ENCODE results near the gene TM9SF4.

Gene TM9SF4

DNA sequence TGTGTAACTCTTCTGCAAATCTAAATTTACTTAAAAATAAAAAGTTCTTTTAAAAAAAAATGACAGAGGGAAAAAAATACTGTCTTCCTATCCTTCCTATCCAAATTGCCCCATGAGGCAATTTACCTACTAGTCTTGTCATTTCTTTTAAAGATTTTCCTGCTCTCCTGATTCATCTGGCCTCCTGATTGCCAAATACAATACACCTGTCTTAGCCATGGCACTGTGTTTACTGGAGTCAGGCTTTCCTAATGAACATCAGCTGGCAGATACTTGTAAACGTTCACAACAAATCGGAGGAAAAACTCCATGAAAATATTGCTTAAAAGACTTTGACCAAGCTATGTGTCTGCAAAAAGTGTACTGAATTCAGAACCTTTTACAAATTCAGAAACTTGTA, 21.5 kb downstream of the TM9SF4 start:
- DNase-seq: no peak

DNA sequence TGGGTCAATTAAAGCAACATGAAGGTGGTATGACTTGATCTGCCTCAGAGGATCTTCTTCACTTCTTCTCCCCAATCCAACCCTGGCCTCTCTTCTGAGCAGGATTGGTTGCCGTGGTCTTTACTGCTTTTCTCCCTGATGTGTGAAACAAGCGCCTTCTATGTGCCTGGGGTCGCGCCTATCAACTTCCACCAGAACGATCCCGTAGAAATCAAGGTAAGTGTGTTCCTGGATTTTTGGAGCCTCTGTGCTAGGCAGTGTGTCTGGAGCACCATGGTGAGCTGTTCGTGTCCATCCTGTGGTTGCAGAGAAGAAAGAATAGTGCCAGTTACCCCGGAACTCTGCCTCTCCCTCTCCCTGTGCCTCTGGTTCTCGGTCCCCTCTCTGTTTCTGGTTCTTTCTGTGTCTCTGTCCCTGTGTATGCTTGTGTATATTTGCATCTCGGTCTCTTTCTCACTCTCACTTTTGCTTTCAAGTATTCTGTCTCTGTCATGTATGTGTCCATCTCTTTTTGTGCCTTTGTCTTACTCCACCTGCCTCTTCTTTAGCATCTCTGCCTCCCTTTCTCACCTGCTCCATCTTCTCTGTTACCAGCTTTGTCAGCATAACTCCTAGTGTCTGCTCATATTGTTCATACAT, 23.5 kb downstream of the TM9SF4 start:
- no peak for DNase-seq

DNA sequence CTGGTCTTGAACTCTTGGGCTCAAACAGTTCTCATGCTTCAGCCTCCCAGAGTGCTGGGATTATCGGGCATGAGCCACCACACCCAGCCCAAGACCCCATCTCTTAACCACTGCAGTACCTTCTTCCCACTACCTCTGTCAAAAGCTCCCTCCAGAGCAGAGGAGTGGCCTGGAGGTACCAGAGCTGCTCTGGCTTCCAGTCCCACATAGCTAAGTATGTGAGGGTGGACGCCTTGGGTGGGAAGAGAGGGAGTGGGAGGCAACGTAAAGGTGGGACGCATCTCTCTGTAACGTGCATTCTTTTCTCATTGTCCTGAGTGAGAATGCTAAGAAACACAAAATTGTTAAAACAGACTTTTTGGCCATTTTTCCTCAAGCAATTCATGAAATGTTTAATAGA, 24.5 kb downstream of the TM9SF4 start:
- no peak for DNase-seq

DNA sequence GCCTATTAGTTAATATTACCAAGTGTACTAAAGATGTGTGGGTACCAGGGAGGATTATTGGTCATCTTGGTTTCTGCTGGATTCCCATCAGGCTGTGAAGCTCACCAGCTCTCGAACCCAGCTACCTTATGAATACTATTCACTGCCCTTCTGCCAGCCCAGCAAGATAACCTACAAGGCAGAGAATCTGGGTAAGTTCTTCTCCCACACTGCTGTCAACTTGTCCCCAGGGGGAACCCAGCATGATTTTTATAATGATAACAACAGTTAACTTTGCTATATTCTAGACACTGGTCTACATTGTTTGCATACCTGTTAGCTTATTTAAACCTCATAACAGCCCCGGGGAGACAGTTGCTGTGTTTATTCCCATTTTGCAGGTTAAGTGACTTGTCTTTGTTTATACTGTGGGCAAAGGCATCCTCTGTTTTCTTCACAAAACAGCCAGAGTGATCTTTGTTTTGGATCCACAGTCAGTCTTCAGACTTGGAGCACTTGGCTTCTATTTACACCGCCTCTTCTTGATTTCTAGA, 26.5 kb downstream of the TM9SF4 start:
- DNase-seq: no peak

DNA sequence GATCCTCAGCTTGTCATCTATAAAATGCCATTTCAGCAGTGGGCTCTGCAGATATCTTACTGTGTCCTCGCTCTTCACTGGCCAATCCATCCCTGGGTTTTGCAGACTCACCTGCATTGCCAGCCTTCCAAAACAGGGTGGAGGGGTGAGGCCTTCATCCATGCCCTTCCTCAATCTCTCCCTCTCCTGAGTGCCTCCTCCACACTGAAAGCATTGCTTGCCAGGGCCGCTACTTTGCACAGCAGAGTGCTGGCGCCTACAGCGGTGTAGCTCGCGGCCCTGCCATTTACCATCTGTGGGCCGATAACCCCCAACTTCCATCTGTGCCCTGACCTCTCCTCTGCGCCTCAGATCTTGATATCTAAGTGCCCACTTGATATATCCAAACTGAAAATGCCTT, 29.4 kb downstream of the TM9SF4 start:
- DNase-seq: no peak

DNA sequence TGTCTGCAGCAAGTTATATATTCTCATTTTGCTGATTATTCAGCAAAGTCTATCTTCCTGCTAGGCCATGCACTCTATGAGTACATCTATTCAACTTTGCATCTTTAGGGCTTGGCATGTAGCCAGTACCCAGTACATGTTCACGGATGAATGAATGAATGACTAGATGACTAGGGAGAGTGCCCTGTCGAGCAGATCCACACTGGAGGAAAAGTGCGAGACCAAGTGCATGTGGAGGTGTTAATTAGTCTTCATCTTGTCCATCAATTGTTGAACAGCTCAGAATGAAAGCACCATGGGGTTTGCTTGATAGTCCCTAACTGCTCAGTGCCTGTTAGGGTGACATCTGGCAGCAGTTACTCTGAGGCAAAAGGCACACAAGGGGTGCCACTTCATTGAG, 30.4 kb downstream of the TM9SF4 start:
- DNase-seq: no peak

DNA sequence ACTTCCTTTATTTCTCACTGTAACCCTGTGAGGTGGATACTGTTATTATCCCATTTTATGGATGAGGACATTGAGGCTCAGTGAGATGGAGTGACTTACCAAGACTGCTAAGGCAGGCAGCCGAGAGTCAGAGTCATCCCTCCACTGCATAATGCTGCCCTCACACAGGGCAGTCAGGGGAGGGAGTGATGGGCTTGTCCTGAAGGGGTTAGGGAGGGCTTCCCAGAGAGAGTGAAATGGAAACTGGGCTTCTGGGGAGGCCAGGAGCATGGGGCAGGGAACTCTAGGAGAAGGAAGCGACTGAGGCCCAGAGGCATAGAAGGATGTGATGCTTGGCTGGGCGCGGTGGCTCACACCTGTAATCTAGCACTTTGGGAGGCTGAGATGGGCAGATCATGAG, 31.1 kb downstream of the TM9SF4 start:
- no peak for DNase-seq

DNA sequence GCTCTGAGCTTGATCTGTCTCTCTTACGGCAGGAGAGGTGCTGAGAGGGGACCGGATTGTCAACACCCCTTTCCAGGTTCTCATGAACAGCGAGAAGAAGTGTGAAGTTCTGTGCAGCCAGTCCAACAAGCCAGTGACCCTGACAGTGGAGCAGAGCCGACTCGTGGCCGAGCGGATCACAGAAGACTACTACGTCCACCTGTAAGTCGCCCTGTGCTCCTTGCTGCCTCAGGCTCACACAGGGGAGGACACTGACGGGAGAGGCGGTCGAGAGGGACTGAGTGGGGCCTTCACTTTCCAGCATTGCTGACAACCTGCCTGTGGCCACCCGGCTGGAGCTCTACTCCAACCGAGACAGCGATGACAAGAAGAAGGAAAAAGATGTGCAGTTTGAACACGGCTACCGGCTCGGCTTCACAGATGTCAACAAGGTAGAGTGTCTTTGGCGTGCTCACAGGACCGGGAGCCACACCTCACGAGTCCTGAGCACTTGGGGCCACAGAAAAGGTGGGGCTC, 32.0 kb downstream of the TM9SF4 start:
- DNase-seq: no peak

DNA sequence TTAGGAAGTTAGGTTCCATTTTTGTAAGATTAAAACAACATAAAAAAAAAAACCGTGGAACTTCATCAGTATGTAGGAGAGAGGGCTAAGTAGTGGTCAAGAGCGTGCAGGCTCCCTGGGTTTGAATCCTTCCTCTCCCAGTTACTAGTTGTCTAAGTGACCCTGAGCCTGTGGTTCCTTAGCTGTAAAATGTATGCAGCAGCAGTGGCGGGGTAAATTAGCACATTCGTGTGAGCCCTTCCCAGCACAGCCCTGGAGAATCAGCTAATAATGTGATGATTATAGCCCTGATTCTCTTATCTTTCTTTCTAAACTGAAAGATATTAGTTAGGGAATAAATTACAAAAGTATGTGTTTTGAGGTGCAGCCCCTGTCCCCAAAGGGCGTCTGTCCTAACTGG, 32.6 kb downstream of the TM9SF4 start:
- no peak for DNase-seq

DNA sequence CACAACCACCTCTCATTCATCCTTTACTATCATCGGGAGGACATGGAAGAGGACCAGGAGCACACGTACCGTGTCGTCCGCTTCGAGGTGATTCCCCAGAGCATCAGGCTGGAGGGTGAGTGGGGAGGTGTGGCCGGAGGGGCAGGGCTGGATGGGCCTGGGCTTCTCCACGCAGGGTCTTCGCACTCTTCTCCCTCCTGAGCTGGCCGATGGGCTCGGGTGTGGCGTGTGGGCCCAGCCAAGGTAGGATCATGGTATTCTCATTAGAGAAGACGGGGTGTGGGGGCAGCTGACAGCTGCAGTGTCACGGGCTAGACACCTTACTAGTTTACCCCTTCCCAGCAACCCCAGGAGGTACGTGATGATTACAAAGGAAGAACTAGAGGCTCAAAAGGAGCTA, 33.5 kb downstream of the TM9SF4 start:
- no peak for DNase-seq

DNA sequence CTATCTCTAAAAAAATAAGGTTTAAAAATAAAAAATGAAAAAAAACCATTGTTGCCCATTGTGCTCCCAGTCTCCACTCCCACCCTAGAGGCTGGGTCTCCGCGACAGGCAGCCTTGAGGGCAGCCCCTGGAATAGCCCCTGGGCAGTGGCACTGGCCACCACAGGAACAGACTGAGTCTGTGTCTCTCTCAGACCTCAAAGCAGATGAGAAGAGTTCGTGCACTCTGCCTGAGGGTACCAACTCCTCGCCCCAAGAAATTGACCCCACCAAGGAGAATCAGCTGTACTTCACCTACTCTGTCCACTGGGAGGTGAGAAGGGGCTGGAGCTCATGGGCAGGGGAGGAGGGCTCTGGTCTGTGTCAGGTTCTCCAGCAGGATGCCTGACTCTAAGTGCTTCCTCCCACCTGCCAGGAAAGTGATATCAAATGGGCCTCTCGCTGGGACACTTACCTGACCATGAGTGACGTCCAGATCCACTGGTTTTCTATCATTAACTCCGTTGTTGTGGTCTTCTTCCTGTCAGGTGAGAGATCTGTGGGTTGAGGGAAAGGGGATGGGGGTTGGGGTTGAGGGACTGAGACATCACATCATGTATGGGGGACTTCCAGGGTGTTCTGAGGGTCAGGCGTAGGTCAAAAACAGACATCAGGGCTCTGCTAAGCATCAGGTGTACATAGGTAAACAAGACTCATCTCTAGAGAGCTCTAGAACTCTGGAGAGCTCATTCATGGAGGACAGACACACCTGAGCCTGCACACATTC, 35.6 kb downstream of the TM9SF4 start:
- DNase-seq: no peak

DNA sequence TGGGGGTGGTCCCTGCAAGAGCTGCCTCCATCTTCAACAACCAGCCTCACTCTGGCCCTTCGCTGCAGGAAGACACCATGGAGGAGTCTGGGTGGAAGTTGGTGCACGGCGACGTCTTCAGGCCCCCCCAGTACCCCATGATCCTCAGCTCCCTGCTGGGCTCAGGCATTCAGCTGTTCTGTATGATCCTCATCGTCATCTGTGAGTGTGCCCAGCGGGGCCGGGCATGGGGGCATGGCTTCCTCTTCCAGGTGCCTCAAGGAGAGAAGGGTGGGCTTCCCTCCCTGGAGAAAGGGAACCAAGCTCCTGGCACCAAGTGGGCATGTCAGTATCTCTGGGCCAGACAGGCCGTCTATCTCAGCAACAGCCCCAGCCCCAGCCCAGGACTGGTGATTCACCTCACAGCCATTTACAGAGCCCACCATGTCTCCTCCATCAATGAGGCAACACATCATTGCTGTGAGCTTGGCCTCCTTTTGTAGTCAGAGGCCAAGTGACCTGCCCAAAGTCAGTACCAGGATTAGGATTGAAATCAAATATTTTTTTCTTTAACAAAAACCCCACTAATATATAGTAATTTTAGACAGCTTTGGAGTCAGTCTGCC, 40.2 kb downstream of the TM9SF4 start:
- DNase-seq: no peak

DNA sequence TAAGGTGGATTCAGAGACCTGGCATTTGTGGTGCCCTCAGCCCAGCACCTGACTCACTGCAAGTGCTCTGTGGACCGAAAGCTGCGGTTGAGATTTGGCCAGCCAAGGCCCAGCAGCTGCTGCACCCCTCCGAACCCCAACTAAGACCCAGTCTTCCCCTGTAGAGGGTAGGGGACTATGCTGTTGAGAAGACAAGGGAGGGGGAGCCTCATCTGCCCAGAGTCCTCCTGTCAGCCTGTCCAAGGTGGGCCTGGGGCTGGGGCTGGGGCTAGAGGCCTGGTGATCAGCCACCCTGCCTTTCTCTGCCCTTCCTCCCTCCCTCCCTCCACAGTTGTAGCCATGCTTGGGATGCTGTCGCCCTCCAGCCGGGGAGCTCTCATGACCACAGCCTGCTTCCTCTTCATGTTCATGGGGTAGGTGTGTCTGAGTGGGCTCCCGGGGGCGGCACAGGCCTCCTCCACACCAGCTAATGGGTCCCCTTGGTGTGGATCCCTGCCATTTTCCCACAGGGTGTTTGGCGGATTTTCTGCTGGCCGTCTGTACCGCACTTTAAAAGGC, 40.9 kb downstream of the TM9SF4 start:
- DNase-seq: no peak

DNA sequence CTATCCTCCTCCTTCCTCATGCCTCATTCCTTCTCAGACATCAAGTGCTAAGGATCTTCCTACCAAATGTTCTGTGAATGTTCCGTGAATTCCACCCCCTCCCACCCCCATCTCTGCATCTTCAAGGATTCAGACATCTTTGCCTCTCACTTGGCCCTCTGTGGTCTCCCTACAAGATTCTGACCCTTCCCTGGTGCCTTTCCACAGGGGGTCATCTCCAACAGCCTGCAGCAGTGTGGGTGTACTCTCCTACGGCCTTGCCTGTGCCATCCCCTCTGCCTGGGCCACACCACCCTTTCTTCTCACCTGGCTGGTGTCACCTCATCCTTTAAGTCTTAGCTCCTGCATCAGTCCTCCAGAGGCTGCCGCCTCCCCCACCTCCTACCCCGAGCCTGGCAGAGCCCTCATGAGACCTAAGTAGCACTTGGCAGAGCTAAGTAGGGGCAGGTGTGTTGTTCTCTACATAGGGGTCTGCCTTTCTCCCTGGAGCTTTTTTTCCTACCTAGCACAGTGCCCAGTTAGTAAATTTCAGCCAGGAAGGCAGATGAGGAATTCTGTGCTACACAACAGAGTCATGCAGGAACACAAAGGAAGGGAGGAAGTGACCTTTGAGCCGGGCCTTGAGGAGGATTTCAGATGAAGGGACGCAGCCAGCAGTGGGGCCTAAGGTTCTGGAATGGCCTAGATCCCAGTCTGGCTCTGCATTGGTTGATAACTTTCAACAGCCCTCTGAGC, 43.1 kb downstream of the TM9SF4 start:
- DNase-seq: no peak

DNA sequence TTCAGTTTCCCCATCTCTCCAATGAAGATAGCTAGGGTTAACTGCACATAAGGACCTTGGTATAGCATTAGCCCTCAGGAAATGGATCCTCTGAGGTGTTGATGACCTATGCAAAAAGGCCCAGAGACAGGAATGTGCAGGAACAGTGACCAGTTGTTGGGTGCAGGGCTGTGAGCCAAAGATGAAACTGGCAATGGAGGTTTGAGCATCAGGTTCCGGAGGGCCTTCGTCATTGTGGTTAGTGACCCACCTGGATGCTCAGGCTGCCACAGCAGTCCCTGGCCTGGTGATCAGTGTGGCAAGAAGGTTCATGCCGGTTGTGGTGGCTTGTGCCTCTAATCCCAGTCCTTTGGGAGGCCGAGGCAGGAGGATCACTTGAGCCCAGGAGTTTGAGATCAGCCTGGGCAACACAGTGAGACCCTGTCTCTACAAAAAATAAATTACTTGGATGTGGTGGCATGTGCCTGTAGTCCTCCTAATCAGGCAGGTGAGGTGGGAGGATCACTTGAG, 43.7 kb downstream of the TM9SF4 start:
- DNase-seq: no peak

DNA sequence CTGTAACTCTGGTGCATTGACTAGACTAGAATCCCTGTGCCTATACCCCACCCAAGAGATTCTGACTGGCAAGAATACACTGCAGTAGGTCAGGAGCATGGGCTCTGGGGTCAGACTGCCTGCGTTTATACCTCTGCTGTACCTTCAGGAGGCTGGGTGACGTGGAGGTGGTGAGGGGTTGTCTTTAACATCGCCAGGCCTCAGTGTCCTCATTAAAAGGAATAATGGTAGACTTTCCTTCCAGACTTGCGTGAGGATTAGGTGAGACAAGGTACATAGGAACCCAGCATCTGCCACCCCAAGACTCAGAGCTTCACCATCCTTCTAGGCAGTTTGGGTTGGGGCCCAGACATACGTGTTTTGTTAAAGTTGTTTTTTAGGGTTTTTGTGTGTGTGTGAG, 44.3 kb downstream of the TM9SF4 start:
- DNase-seq: no peak

DNA sequence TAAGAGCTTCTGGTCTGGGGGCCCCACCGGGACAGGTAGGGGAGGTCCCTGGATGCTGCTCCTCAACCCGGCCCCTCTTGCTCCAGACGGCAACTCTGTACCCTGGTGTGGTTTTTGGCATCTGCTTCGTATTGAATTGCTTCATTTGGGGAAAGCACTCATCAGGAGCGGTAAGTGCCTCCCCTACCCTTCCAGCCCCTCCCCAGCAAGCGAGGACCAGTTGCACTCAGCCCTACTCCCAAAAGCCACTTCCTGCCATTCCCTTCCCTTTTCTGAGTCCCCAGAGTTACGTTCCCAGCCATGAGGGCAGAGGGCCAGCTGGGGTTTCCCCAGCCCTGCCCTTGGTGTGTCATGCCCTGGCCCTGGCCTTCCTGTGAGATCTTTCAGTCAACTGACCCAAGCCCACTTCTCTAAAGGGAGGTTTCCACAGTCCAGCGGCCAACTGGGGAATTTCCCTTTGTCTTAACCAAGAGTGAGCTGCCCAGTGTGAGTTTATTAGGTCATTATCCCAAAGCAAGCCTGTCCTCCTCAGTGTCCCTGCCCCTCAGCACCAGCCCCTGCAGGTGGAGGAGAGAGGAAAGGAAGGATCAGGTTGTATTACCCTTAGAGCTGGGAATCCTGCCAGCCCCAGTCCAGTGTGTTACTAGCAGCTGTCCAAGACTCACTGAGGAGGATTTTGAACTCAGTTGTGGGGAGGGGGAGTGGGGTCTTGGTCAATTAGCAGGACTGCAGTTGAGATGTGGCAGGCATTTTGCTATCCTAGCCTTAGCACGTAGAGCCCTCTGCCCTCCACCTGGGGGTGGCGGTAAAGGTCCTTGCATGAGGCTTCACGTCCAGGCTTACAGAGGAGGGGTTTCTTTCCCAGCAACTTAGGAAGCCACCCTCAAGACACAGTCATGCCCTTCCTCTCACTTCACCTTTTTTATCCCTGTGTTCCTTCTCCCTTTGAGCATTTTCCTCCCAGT, 45.8 kb downstream of the TM9SF4 start:
- no peak for DNase-seq

DNA sequence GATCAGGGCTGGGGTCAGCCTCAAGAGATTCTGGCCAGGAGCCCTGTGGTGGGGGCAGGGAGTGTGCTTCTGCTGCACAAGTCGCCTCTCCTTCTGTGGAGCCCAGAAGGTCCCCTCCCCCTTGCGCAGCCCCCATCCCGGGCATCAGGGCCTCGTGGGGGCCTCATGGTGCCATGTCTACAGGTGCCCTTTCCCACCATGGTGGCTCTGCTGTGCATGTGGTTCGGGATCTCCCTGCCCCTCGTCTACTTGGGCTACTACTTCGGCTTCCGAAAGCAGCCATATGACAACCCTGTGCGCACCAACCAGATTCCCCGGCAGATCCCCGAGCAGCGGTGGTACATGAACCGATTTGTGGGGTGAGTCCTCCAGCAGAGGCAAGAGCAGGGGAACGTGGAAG, 48.1 kb downstream of the TM9SF4 start:
- no peak for DNase-seq

DNA sequence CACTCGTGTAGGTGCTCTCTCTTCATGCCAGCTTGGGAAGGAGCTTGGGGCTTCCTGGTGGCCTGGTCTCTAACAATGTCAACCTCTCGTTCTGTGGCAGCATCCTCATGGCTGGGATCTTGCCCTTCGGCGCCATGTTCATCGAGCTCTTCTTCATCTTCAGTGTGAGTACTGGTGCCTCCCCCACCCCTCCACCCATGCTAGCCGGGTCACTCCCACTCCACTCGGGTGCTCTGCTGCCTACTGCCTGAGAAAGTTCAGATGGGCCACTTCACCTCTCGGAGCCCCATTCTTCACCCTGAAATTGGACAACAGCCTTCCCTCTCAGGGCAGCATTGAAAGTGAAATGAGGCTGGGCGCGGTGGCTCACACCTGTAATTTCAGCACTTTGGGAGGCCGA, 48.8 kb downstream of the TM9SF4 start:
- no peak for DNase-seq

DNA sequence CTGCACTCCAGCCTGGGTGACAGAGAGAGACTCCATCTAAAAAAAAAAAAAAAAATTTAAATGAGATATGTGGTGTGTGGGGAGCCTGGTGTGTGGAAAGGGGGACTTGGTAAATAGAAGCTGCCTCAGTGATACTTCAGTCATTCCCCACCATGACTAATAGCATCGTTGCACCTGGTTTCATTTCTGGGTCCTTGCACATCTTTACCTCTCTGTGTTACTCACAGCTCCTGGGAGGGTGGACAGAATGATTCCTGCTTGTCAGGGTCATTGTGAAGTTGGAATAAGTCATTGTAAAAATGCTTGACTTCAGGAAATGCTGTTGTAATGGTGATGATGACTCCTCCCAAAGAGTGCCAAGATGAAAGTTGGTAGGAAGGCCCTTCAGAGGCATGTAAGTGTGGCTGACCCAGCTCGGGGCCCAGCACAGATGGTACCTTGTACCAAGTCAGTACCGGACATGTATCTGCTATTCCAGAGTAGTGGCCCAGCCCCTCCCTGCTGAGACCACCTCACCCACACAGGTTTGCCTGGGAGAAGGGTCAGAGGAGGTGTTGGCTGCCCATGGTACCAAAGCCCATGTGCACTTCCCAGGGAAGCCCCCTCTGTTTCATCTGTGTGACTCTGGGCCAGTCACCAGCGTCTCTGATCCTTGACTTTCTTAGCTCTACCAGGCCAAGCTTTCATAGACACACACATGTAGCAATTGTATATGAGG, 49.6 kb downstream of the TM9SF4 start:
- no peak for DNase-seq

DNA sequence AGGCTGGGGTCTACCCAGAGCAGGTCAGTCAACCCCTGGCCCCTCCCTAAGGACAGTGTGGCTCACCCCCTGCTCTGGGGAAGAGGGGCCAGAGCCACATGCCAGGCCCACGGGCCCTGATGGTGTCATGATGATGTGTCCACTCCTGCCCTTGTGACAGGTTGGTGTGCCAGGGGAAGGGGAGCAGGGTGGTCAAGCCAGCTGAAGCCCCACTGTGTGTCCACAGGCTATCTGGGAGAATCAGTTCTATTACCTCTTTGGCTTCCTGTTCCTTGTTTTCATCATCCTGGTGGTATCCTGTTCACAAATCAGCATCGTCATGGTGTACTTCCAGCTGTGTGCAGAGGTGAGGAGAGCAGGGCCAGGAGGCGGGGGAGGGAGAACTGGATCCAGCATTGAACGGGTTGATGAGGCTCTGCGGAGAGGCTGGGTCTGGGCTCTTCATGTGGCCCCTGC, 50.3 kb downstream of the TM9SF4 start:
- no peak for DNase-seq
